ENCODE measurements around the gene ATOH8. TPM values are rescaled to one million over a fixed set of nuclear protein-coding genes. Genes with fewer than 3 reads are reported as not detected.
A peak's percentile ranks its signal among the peaks of the same experiment; 100 is the strongest.

ATOH8 gene
- total and polyA plus RNA-seq, 2 donors (not counting 1 experiment from before 2014, with no cell fraction given) = not detected

GRCh38 chr2:85728883-85729824 is 24.6 kb upstream of the ATOH8 start:
- Histone ChIP-seq H3K9me3 (ENCODE audit: control extremely low read depth in 1 of 3, control insufficient read depth in 2 of 3, insufficient read depth in 1 of 3, low read length in 2 of 3) (no peaks in the 10 kb centered on the region), H4K20me1 (ENCODE audit: control insufficient read depth, insufficient read depth, low read length, poor library complexity, severe bottlenecking) (no peaks in the 10 kb centered on the region), H3K27me3 (replicated peaks in 1 of 4; ENCODE audit: control extremely low read depth in 1 of 4, control insufficient read depth in 3 of 4, insufficient read depth in 4 of 4, low read length in 3 of 4) (peaks cover 0 to 10% (median 3%) of the 10 kb centered on the region in 4 experiments), H3K36me3 (replicated peaks in 1 of 2; ENCODE audit: control extremely low read depth in 1 of 2, control insufficient read depth in 1 of 2, extremely low read depth in 1 of 2, insufficient read depth in 2 of 2, low read length in 1 of 2) (no peaks in the 10 kb centered on the region), H3K4me3 (ENCODE audit: control extremely low read depth in 1 of 5, extremely low read depth in 1 of 5, insufficient read depth in 1 of 5, low read depth in 2 of 5, low read length in 4 of 5) (no peak overlapping the region), H3K4me2 (replicated peaks; ENCODE audit: low read depth, low read length, poor library complexity, severe bottlenecking) (no peak overlapping the region), H3K27ac (ENCODE audit: low read length in 2 of 2) (no peak overlapping the region), H3K4me1 (ENCODE audit: control insufficient read depth in 2 of 2, insufficient read depth in 2 of 2, low read length in 2 of 2) (peaks cover 3 to 7% of the 10 kb centered on the region in 2 donors), H3K9ac (ENCODE audit: low read length) (no peak overlapping the region), H2AFZ (ENCODE audit: insufficient read depth, low read depth, low read length, poor library complexity, severe bottlenecking) (peak overlapping the region; percentile 44), H3K79me2 (ENCODE audit: control insufficient read depth, insufficient read depth, low read length) (no peaks in the 10 kb centered on the region)
- POLR2A ChIA-PET = interaction anchor here (0.8 kb wide), 1 partner anchor 85 kb away, joined by 3 read pairs; no protein-coding TSS in a partner anchor
- CTCF ChIA-PET = interaction anchor here (0.7 to 2.5 kb wide), 49 partner anchors 9 to 408 kb away, joined by 3 to 119 read pairs (median 5); partner anchors contain the start of gene ATOH8
- WGBS (ENCODE audit: insufficient coverage) = 43% methylated on average over 21 of the region's 26 CpGs
- Mint-ChIP-seq H3K4me3 (no peak overlapping the region), H3K27ac (no peak overlapping the region), H3K4me1 (no peaks in the 10 kb centered on the region), H3K27me3 (peaks cover 23% of the 10 kb centered on the region), H3K9me3 (ENCODE audit: insufficient read depth) (no peaks in the 10 kb centered on the region)
- DNase-seq (peak; percentile 80), ATAC-seq (ENCODE audit: low read depth) (peak; percentile 88)
- TF ChIP-seq EZH2 (IDR thresholded peaks at IDR 0.05; ENCODE audit: borderline replicate concordance, insufficient read depth, low read depth, low read length, poor library complexity, severe bottlenecking) = no peak
- TF ChIP-seq, protein P1, sequence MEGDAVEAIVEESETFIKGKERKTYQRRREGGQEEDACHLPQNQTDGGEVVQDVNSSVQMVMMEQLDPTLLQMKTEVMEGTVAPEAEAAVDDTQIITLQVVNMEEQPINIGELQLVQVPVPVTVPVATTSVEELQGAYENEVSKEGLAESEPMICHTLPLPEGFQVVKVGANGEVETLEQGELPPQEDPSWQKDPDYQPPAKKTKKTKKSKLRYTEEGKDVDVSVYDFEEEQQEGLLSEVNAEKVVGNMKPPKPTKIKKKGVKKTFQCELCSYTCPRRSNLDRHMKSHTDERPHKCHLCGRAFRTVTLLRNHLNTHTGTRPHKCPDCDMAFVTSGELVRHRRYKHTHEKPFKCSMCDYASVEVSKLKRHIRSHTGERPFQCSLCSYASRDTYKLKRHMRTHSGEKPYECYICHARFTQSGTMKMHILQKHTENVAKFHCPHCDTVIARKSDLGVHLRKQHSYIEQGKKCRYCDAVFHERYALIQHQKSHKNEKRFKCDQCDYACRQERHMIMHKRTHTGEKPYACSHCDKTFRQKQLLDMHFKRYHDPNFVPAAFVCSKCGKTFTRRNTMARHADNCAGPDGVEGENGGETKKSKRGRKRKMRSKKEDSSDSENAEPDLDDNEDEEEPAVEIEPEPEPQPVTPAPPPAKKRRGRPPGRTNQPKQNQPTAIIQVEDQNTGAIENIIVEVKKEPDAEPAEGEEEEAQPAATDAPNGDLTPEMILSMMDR (IDR thresholded peaks at IDR 0.05) = peak; percentile 96
- intact Hi-C loops (cut with micrococcal nuclease) = loop anchor here (1.0 to 10.0 kb wide), 2 partner anchors 156 to 351 kb away; partner anchors contain the start of gene ST3GAL5
